Endothelial cell (in vitro differentiated cells): ENCODE measurements around the gene STK4. TPM values are rescaled to one million over a fixed set of nuclear protein-coding genes. Genes with fewer than 3 reads are reported as not detected.

Experiments used
- DNase-seq: peaks from one replicate; pipeline ENCODE4 v3.0.0; 2021; ENCODE audit warnings: low spot score
- H3K27ac Mint-ChIP-seq: one replicate; pipeline ENCODE4 v1.8.0; 2021; ENCODE audit warnings: mixed read lengths, inconsistent platforms; ENCODE audit not compliant: unreplicated experiment
- H3K27me3 Mint-ChIP-seq: one replicate; pipeline ENCODE4 v1.8.0; 2021; ENCODE audit warnings: mild to moderate bottlenecking, moderate library complexity, mixed read lengths, inconsistent platforms; ENCODE audit not compliant: unreplicated experiment
- H3K36me3 Mint-ChIP-seq: one replicate; pipeline ENCODE4 v1.8.0; 2021; ENCODE audit warnings: mild to moderate bottlenecking, low read depth, mixed read lengths, inconsistent platforms; ENCODE audit not compliant: unreplicated experiment
- H3K4me1 Mint-ChIP-seq: one replicate; pipeline ENCODE4 v1.8.0; 2021; ENCODE audit warnings: mild to moderate bottlenecking, mixed read lengths, inconsistent platforms; ENCODE audit not compliant: unreplicated experiment
- H3K4me3 Mint-ChIP-seq: one replicate; pipeline ENCODE4 v1.8.0; 2021; ENCODE audit warnings: mild to moderate bottlenecking, mixed read lengths, inconsistent platforms; ENCODE audit not compliant: unreplicated experiment
- H3K9me3 Mint-ChIP-seq: one replicate; pipeline ENCODE4 v1.8.0; 2021; ENCODE audit warnings: mixed read lengths, inconsistent platforms; ENCODE audit not compliant: unreplicated experiment
- total RNA-seq: library from RNA; stranded (reverse); fragmentation: NEBNext Ultra II Directional; extraction: Animal tissue kit (Norgen Biotek cat#: 25700); gene quantifications from one replicate; pipeline ENCODE4 v1.2.1, GENCODE V29; 2021; ENCODE audit not compliant: unreplicated experiment
- TF ChIP-seq, protein P1 (sequence below): fragments of 200-600 bp; sonication (generic); IDR thresholded peaks from one replicate; pipeline ENCODE4 v1.5.0; 2021; ENCODE audit warnings: antibody characterized with exemption; ENCODE audit not compliant: unreplicated experiment

The STK4 gene
- total RNA-seq, 1 donor from 2014 or later = 34.1 TPM

- no peak for DNase-seq
- Mint-ChIP-seq H3K27ac (no peak overlapping the region), H3K4me3 (no peak overlapping the region), H3K9me3 (no peaks in the 10 kb centered on the region), H3K4me1 (peaks cover 33% of the 10 kb centered on the region), H3K27me3 (peaks cover 4% of the 10 kb centered on the region), H3K36me3 (peaks cover 24% of the 10 kb centered on the region)
- TF ChIP-seq, protein P1, sequence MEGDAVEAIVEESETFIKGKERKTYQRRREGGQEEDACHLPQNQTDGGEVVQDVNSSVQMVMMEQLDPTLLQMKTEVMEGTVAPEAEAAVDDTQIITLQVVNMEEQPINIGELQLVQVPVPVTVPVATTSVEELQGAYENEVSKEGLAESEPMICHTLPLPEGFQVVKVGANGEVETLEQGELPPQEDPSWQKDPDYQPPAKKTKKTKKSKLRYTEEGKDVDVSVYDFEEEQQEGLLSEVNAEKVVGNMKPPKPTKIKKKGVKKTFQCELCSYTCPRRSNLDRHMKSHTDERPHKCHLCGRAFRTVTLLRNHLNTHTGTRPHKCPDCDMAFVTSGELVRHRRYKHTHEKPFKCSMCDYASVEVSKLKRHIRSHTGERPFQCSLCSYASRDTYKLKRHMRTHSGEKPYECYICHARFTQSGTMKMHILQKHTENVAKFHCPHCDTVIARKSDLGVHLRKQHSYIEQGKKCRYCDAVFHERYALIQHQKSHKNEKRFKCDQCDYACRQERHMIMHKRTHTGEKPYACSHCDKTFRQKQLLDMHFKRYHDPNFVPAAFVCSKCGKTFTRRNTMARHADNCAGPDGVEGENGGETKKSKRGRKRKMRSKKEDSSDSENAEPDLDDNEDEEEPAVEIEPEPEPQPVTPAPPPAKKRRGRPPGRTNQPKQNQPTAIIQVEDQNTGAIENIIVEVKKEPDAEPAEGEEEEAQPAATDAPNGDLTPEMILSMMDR = no peak
Observed at GRCh38 chr20:44958276-44958675, 8.0 kb upstream of the STK4 start.

DNA sequence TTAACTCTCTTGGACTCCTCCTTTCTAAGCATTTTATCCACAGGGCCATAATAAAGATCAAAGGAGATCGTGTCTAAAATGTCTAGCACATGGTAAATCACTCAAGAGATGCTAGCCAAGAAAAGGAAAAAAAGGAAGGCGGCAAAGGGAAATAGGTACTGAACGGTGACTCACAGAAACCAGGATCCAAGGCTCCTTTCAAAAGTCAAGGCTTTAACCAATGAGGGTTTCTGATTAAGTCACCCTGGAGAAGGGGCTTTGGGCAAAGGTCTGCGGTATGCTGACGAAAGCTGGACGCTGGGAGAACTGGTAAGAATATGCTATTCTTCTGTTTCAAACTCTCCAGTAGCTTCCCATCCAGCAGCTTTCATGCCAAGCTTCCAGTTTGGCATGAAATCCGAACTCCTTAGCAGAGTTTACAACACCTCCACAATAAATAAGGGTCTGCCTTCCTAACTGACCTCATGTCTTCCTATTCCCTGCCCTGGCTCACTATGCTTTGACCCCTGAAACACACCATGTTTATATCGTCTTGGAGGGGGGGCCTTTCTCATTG is 7.2 kb upstream of the STK4 start:
- peak overlapping the region; percentile 93 for H3K4me3 Mint-ChIP-seq
- H3K4me1 Mint-ChIP-seq = peaks cover 37% of the 10 kb centered on the region
- H3K36me3 Mint-ChIP-seq = peaks cover 15% of the 10 kb centered on the region
- H3K27me3 Mint-ChIP-seq = peaks cover 11% of the 10 kb centered on the region
- no peak for DNase-seq
- TF ChIP-seq, protein P1 = no peak
- H3K9me3 Mint-ChIP-seq = no peaks in the 10 kb centered on the region
- peak overlapping the region; percentile 77 for H3K27ac Mint-ChIP-seq

GRCh38 chr20:44959638-44960102 is 6.6 kb upstream of the STK4 start:
- TF ChIP-seq, protein P1 = no peak
- peaks cover 13% of the 10 kb centered on the region for H3K36me3 Mint-ChIP-seq
- H3K27ac Mint-ChIP-seq = peak overlapping the region; percentile 77
- H3K4me3 Mint-ChIP-seq = peak overlapping the region; percentile 93
- peaks cover 37% of the 10 kb centered on the region for H3K4me1 Mint-ChIP-seq
- peaks cover 11% of the 10 kb centered on the region for H3K27me3 Mint-ChIP-seq
- no peaks in the 10 kb centered on the region for H3K9me3 Mint-ChIP-seq
- DNase-seq = no peak

DNA sequence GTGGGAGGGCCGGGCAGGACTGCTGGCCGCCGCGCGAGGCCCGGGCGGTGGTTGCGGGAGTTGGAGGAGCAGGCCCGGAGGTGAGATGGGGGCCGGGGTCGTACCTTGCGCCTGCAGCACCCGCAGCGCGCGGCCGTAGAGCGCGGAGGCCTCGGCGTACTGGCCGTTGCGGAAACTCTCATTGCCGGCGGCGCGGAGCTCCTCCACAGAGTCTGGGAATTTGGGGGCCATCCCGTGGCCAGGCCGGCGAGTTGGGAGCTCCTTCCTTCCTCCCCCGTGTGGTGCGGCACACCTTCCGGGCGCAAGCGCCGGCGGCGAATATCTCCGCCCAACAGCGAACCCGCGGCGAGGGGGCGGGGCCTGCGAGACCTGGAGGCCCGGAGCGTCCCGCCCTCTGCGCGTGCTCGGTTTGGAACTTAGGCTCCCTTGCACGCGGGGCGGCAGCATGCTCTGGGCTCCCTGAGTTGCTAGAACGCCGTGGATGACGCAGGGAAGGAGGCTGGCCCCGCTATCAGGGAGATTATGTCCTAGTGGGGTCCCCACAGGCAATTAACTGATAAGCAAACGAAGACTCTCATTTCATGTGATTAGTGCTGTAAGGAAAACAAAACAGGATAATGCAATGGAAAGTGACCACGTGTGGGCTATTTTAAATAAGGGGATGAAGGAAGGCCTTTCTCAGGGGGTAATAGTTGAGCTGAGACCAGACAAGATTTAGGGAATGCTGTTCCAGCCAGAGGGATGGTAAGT is 6.0 kb upstream of the STK4 start, which contains the start of gene TOMM34:
TSS of gene TOMM34 (minus strand) at position 295 of the 750 bp plus-strand sequence. CDS start at position 231, 64 bp downstream.
- peaks cover 11% of the 10 kb centered on the region for H3K27me3 Mint-ChIP-seq
- H3K36me3 Mint-ChIP-seq = peaks cover 6% of the 10 kb centered on the region
- peaks cover 37% of the 10 kb centered on the region for H3K4me1 Mint-ChIP-seq
- TF ChIP-seq, protein P1 = no peak
- peak within 1 kb of the TSS; percentile 77 for H3K27ac Mint-ChIP-seq
- H3K9me3 Mint-ChIP-seq = no peaks in the 10 kb centered on the region
- peak within 1 kb of the TSS; percentile 93 for H3K4me3 Mint-ChIP-seq
- peak; percentile 94 for DNase-seq
